ENCODE results near the gene ACY1. TPM values are rescaled to one million over a fixed set of nuclear protein-coding genes. Genes with fewer than 3 reads are reported as not detected.

Gene ACY1
- total and polyA plus RNA-seq, 2 of the 13 experiments (the other 11 are each of a cell fraction or from before 2014, with no cell fraction given): 113 to 162 TPM

- Histone ChIP-seq H3K27ac (ENCODE audit: extremely low read length, insufficient read depth, low read length) (peak overlapping the region; percentile 80), H2AFZ (ENCODE audit: low read length) (no peak overlapping the region), H4K20me1 (ENCODE audit: insufficient read depth, low read length) (no peaks in the 10 kb centered on the region), H3K9me3 (ENCODE audit: low read length) (no peaks in the 10 kb centered on the region), H3K9ac (ENCODE audit: insufficient read depth, low read depth, low read length) (peak overlapping the region; percentile 89), H3K4me3 (replicated peaks in 1 of 3; ENCODE audit: insufficient read depth in 1 of 3, low read depth in 2 of 3, low read length in 3 of 3) (peak overlapping the region; percentile 69 to 89 (median 72)), H3K27me3 (ENCODE audit: control insufficient read depth in 1 of 2, insufficient read depth in 2 of 2, low read length in 2 of 2) (no peaks in the 10 kb centered on the region), H3K4me1 (ENCODE audit: insufficient read depth, low read length) (peaks cover 89% of the 10 kb centered on the region), H3K36me3 (replicated peaks in 1 of 2; ENCODE audit: control insufficient read depth in 1 of 2, insufficient read depth in 2 of 2, low read length in 2 of 2) (peaks cover 2 to 5% of the 10 kb centered on the region in 2 experiments; a peak in 2 of 5 replicates), H3K4me2 (ENCODE audit: low read depth, low read length) (peak overlapping the region; percentile 99), H3K79me2 (ENCODE audit: insufficient read depth, low read length) (peaks cover 3% of the 10 kb centered on the region)
- 43% methylated on average over 3 of the region's 33 CpGs for WGBS (ENCODE audit: low lambda C conversion rate)
- BruUV-seq (replicated peaks): no TSS peak
- peak; percentile 16 for ATAC-seq
- no peak for FAIRE-seq
- ChIA-PET CTCF (ENCODE audit: low intra/inter-chr PET ratio, low total read pairs) (no interaction called here), POLR2A (interaction anchor here (1.4 to 6.8 kb wide), 4 partner anchors 16 to 210 kb away, joined by 4 to 80 read pairs (median 36); partner anchors contain the start of genes ACY1, PARP3, RPL29 and RRP9)
- intact Hi-C loops (cut with micrococcal nuclease; ENCODE audit: unreplicated experiment) (no loop called here), in situ Hi-C loops (cut with HindIII; ENCODE audit: extremely low pct_ligation_motif_present, low pct_unique_long_range_greater_than_20kb) (no loop called here)
- no peak for DNase-seq (ENCODE audit: low spot score)
- TF ChIP-seq RAD21 (CRISPR knock-in tag; IDR thresholded peaks at IDR 0.05): 0 out of 2 replicates have a peak, but pooled peaks have one; percentile 11
- no peak for TF ChIP-seq ZNF713 (CRISPR knock-in tag; IDR thresholded peaks at IDR 0.05)
- 0 out of 2 replicates have a peak, but pooled peaks have one; percentile 46 for TF ChIP-seq ZSCAN31 (CRISPR knock-in tag; IDR thresholded peaks at IDR 0.05; ENCODE audit: low read depth)
- 0 out of 2 replicates have a peak, but pooled peaks have one; percentile 48 for TF ChIP-seq HIC2 (CRISPR knock-in tag; IDR thresholded peaks at IDR 0.05; ENCODE audit: low read depth)
- 0 out of 2 replicates have a peak, but pooled peaks have one; percentile 29 for TF ChIP-seq ZIK1 (CRISPR knock-in tag; IDR thresholded peaks at IDR 0.05; ENCODE audit: borderline replicate concordance, low read depth)
- TF ChIP-seq ZBTB25 (CRISPR knock-in tag; IDR thresholded peaks at IDR 0.05): peak; percentile 8; the same call in 1 of the 2 replicates
- no peak for TF ChIP-seq GLI4 (CRISPR knock-in tag; IDR thresholded peaks at IDR 0.05; ENCODE audit: borderline replicate concordance)
- TF ChIP-seq PATZ1 (CRISPR knock-in tag; IDR thresholded peaks at IDR 0.05): peak; percentile 48
- peak; percentile 18; the same call in 1 of the 2 replicates for TF ChIP-seq CTCF (CRISPR knock-in tag; IDR thresholded peaks at IDR 0.05)
- no peak for TF ChIP-seq CHD4 (IDR thresholded peaks at IDR 0.05; ENCODE audit: borderline replicate concordance, low read length)
- peak; percentile 19; the same call in 1 of the 2 replicates for TF ChIP-seq TGIF2 (CRISPR knock-in tag; IDR thresholded peaks at IDR 0.05)
- TF ChIP-seq POLR2A (IDR thresholded peaks at IDR 0.05; ENCODE audit: insufficient read depth in 1 of 2, low read depth in 2 of 2, low read length in 2 of 2): peak in 1 of 2 experiments; percentile 45; a peak in 1 of 4 replicates
- TF ChIP-seq ZNF138 (CRISPR knock-in tag; IDR thresholded peaks at IDR 0.05; ENCODE audit: low read depth): 0 out of 2 replicates have a peak, but pooled peaks have one; percentile 21
- TF ChIP-seq ZFX (CRISPR knock-in tag; IDR thresholded peaks at IDR 0.05; ENCODE audit: low read depth): peak; percentile 36; the same call in 1 of the 2 replicates
- no peak for TF ChIP-seq MAZ (IDR thresholded peaks at IDR 0.05; ENCODE audit: borderline replicate concordance, low read depth, low read length)
- TF ChIP-seq MAZ (CRISPR knock-in tag; IDR thresholded peaks at IDR 0.05; ENCODE audit: low read depth): 0 out of 2 replicates have a peak, but pooled peaks have one; percentile 39
- no peak for TF ChIP-seq RFXANK (CRISPR knock-in tag; IDR thresholded peaks at IDR 0.05)
- no peak for TF ChIP-seq ZNF549 (CRISPR knock-in tag; IDR thresholded peaks at IDR 0.05)
Measured at GRCh38 chr3:51966922-51967383, 16.4 kb upstream of the ACY1 start.

All from HepG2 (cell line).